Motor neuron (in vitro differentiated cells): Measurements from ENCODE around the gene CXorf58. TPM values are rescaled to one million over a fixed set of nuclear protein-coding genes. Genes with fewer than 3 reads are reported as not detected.
A peak's percentile ranks its signal among the peaks of the same experiment; 100 is the strongest.
"Not testable (repeated sequence)": the region's sequence is repeated elsewhere in the genome, so short reads cannot be mapped to it uniquely, and the experiment has no call there.

ENCODE experiments used
- ATAC-seq, 8 experiments: fragments of 200-7000 bp; cut with Tn5 transposase; replicated peaks in 6 of 8; 2 replicates each; pipeline ENCODE4 v1.8.0; 2021; ENCODE audit warnings: mild to moderate bottlenecking in 8 of 8, moderate library complexity in 8 of 8
- H3K27ac ChIP-seq, 2 donors: fragments of 250-450 bp; sonication (Bioruptor Pico); 2 replicates each; pipeline ENCODE4 v1.9.0; 2021; ENCODE audit warnings: antibody characterized with exemption in 2 of 2, mild to moderate bottlenecking in 2 of 2, moderate library complexity in 1 of 2
- H3K4me1 ChIP-seq, 2 donors: fragments of 250-450 bp; sonication (Bioruptor Pico); replicated peaks in 1 of 2; 2 replicates each; pipeline ENCODE4 v1.6.1; 2021; ENCODE audit warnings: antibody characterized with exemption in 2 of 2, mild to moderate bottlenecking in 2 of 2, moderate library complexity in 1 of 2
- H3K4me3 ChIP-seq, 5 donors: fragments of 250-450 bp; sonication (Bioruptor Pico); 2 replicates each; pipeline ENCODE4 v1.9.0; 2021; ENCODE audit warnings: antibody characterized with exemption in 5 of 5, mild to moderate bottlenecking in 5 of 5, moderate library complexity in 4 of 5
- WGBS, 10 experiments: fragments of 450-650 bp; shearing (Covaris generic); methylation state at CpG; one replicate each; pipeline ENCODE4 v1.0.0; 2022; 5-methylcytosine and 5-hydroxymethylcytosine counted together
- in situ Hi-C, 9 experiments: fragments of 400-800 bp; cut with MboI; loops; one replicate each; pipeline ENCODE4 v1.15.0; 2021; ENCODE audit warnings: low sequenced_read_pairs in 9 of 9, low pct_unique_long_range_greater_than_20kb in 2 of 9; ENCODE audit not compliant: unreplicated experiment in 9 of 9
- total RNA-seq, 8 experiments: library from RNA; unstranded; fragments of 300-600 nt; gene quantifications; 2 replicates each; pipeline versions ENCODE4 v1.2.3 to v1.2.4, GENCODE V29; 2022

Gene CXorf58
- under 1 TPM in 3 of 8 experiments, not detected in 5; 0.21 to 0.43 (median 0.33) TPM for total RNA-seq

- WGBS, 10 experiments: 0 to 13% (median 0%) methylated on average over 5 to 8 of the region's 81 CpGs; no CpG with 5 or more reads in 7 of the 10 experiments
- in situ Hi-C loops: loop anchor here in 3 of 9 experiments (10.0 to 25.0 kb wide), 4 partner anchors 105 to 220 kb away; partner anchors contain the start of gene SAT1 (in 1 of the 3)
- Histone ChIP-seq H3K27ac (peak within 1 kb of the TSS; percentile 62 to 85), H3K4me3 (peak within 1 kb of the TSS; percentile 53 to 60 (median 58)), H3K4me1 (peaks cover 0 to 3% of the 10 kb centered on the region in 2 donors)
- ATAC-seq: peak; percentile 92 to 95 (median 93)
These were observed at the start of gene CXorf58, which contains the start of gene APOO for GRCh38 chrX:23907498-23908218. TSS of gene CXorf58 (plus strand) at chrX:23908006. CDS start at chrX:23910303, 2,297 bp downstream. TSS of gene APOO (minus strand) at chrX:23907938. CDS start at chrX:23907702, 236 bp downstream.

DNA sequence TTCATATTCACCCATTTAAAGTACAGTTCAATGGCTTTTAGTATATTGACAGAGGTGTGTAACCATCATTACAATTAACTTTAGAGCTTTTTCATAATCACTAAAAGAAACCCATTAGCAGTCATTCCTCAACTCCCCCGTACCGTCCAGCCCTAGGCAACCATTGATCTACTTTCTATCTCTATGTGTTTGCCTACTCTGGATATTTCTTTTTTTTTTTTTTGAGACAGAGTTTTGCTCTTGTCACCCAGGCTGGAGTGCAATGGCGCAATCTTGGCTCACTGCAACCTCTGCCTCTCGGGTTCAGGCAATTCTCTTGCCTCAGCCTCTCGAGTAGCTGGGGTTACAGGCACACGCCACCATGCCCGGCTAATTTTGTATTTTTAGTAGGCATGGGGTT lies 48.6 kb upstream of the CXorf58 start:
- not testable (repeated sequence) for H3K4me1 ChIP-seq, ATAC-seq, H3K27ac ChIP-seq, H3K4me3 ChIP-seq
- in situ Hi-C loops: loop anchor here in 1 of 9 experiments (25.0 kb wide), 1 partner anchor 147 kb away; no protein-coding TSS in a partner anchor
- 58 to 100% (median 96%) methylated on average over 2 to 7 of the region's 7 CpGs; no CpG with 5 or more reads in 7 of the 10 experiments for WGBS, 10 experiments

DNA sequence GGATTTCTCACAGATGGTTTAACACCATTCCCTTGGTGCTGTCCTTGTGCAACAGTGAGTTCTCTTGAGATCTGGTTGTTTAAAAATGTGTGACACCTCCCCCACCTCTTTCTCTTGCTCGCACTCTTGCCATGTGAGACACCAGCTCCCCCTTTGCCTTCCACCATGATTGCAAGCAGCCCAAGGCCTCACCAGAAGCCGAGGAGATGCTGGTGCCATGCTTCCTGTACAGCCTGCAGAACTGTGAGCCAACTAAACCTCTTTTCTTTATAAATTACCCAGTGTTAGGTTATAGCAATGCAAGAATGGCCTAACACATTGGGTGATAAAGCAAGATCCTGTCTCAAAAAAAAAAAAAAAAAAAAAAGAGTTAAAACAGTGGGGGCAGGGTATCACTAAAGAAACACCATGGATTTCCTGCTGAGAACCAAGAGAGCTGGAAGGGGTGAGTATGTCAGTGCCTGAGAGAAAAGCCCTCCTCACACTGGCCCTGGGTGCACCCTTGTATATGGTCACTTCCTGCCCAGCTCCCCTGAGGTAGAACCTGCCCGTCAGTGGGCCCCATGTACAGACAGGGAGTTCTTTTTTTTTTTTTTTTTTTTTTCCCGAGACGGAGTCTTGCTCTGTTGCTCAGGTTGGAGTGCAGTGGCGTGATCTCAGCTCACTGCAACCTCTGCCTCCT lies 46.5 kb upstream of the CXorf58 start:
- 40 to 100% (median 100%) methylated on average over 1 to 2 of the region's 6 CpGs; no CpG with 5 or more reads in 5 of the 10 experiments for WGBS, 10 experiments
- Histone ChIP-seq H3K4me3 (no peak overlapping the region), H3K4me1 (no peaks in the 10 kb centered on the region), H3K27ac (no peak overlapping the region)
- ATAC-seq: no peak
- in situ Hi-C loops: loop anchor here in 1 of 9 experiments (25.0 kb wide), 1 partner anchor 149 kb away; no protein-coding TSS in a partner anchor

GRCh38 chrX:23861952-23862351 lies 45.9 kb upstream of the CXorf58 start:
- 20 to 100% methylated on average over 1 of the region's 2 CpGs; no CpG with 5 or more reads in 8 of the 10 experiments for WGBS, 10 experiments
- in situ Hi-C loops: loop anchor here in 1 of 9 experiments (25.0 kb wide), 1 partner anchor 150 kb away; no protein-coding TSS in a partner anchor

DNA sequence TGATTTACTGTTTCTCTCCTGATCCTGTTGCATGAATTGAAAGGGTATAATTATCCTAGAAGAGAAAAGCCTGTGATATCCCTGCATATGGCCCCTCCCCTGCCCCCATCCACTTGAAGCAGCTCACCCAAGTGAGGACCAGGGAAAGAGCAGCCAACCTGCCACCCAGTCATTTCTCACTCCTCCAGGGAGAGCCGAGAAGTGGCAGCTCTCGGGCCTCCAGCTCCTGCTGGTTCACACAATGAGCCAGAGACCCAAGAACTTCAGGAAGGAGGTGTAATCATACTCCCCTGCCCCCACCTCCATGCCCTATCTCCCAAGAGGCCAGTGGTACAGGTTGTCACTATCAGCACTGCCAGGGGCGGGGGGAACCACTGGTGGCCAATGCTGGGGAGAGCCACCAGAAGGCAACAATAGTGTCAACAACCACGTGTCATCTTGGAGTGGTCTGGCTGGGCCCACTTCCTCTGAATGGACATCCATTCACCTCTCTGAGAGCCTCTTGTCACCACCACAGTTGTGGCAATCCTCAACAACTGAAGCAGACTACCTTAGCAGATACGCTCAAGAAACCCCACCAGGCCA lies 43.0 kb upstream of the CXorf58 start:
- 60 to 100% methylated on average over 1 of the region's 5 CpGs; no CpG with 5 or more reads in 8 of the 10 experiments for WGBS, 10 experiments
- in situ Hi-C loops: loop anchor here in 1 of 9 experiments (25.0 kb wide), 1 partner anchor 153 kb away; no protein-coding TSS in a partner anchor
- no peak for ATAC-seq

More at GRCh38 chrX:23861952-23862351, 45.9 kb upstream of the CXorf58 start:
- H3K4me1 ChIP-seq, H3K4me3 ChIP-seq, ATAC-seq, H3K27ac ChIP-seq: not testable (repeated sequence)

GRCh38 chrX:23870041-23870440 lies 37.8 kb upstream of the CXorf58 start:
- Histone ChIP-seq H3K27ac (no peak overlapping the region), H3K4me1 (no peaks in the 10 kb centered on the region), H3K4me3 (no peak overlapping the region)
- WGBS, 10 experiments: 47 to 100% (median 94%) methylated on average over 1 to 2 of the region's 2 CpGs; no CpG with 5 or more reads in 4 of the 10 experiments
- ATAC-seq: no peak
- in situ Hi-C loops: loop anchor here in 1 of 9 experiments (25.0 kb wide), 1 partner anchor 158 kb away; no protein-coding TSS in a partner anchor

More for the DNA sequence above, 43.0 kb upstream of the CXorf58 start:
- H3K4me3 ChIP-seq: no peak overlapping the region
- H3K4me1 ChIP-seq: no peaks in the 10 kb centered on the region
- H3K27ac ChIP-seq: no peak overlapping the region

GRCh38 chrX:23871905-23872546 lies 35.8 kb upstream of the CXorf58 start:
- WGBS, 10 experiments: 58 to 100% (median 88%) methylated on average over 1 to 3 of the region's 4 CpGs; no CpG with 5 or more reads in 6 of the 10 experiments
- ATAC-seq: no peak

GRCh38 chrX:23879380-23880090 lies 28.3 kb upstream of the CXorf58 start:
- ATAC-seq: no peak
- no peaks in the 10 kb centered on the region for H3K4me1 ChIP-seq
- H3K27ac ChIP-seq: no peak overlapping the region
- no peak overlapping the region for H3K4me3 ChIP-seq
- in situ Hi-C loops: loop anchor here in 3 of 9 experiments (25.0 kb wide), 1 partner anchor 92 kb away; the partner anchor contains the start of gene SAT1 (in 3 of the 3)
- WGBS, 10 experiments: 46 to 96% (median 88%) methylated on average over 2 of the region's 2 CpGs; no CpG with 5 or more reads in 6 of the 10 experiments

More at GRCh38 chrX:23871905-23872546, 35.8 kb upstream of the CXorf58 start:
- Histone ChIP-seq H3K4me3 (no peak overlapping the region), H3K4me1 (no peaks in the 10 kb centered on the region), H3K27ac (no peak overlapping the region)
- in situ Hi-C loops: loop anchor here in 1 of 9 experiments (25.0 kb wide), 1 partner anchor 160 kb away; no protein-coding TSS in a partner anchor

DNA sequence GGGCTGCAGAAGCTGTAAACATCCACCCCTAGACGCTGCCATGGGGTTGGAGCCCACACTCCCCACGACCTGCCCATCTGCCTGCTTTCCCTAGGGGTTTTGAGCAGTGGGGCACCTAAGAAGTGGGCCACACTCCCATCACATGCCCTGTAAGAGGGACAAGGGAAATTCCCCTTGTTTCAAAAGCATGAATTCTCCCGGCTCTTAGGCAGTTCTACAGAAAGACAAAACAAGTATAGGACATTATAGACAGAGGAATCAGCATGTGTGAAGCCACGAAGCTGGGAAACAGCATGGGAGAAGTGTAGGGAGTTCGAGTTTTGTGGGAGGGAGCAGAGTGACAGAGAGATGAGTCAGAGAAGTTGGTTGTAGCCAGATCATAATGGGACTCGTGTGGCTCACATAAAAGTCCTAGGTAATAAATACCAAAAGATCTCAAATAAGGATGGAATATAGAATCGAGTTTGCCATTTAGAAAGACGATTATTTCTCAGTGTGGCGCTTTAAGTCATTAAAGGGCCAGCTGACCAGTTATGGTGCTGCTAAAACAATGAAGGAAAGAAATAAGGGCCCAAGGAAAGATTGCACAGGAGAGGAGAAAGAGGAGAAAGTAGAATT lies 24.0 kb upstream of the CXorf58 start:
- WGBS, 10 experiments: 0 to 80% (median 28%) methylated on average over 1 to 6 of the region's 9 CpGs; no CpG with 5 or more reads in 2 of the 10 experiments
- H3K4me3 ChIP-seq: no peak overlapping the region
- in situ Hi-C loops: loop anchor here in 3 of 9 experiments (25.0 kb wide), 1 partner anchor 97 kb away; the partner anchor contains the start of gene SAT1 (in 3 of the 3)
- ATAC-seq: peak; percentile 34 to 99 (median 78)
- no peak overlapping the region for H3K27ac ChIP-seq
- no peaks in the 10 kb centered on the region for H3K4me1 ChIP-seq

GRCh38 chrX:23884427-23885024 lies 23.3 kb upstream of the CXorf58 start:
- H3K4me3 ChIP-seq: no peak overlapping the region
- H3K27ac ChIP-seq: no peak overlapping the region
- no peaks in the 10 kb centered on the region for H3K4me1 ChIP-seq
- in situ Hi-C loops: loop anchor here in 3 of 9 experiments (25.0 kb wide), 1 partner anchor 97 kb away; the partner anchor contains the start of gene SAT1 (in 3 of the 3)
- no peak for ATAC-seq
- 30 to 100% (median 87%) methylated on average over 1 to 4 of the region's 4 CpGs; no CpG with 5 or more reads in 3 of the 10 experiments for WGBS, 10 experiments
